Activated CD8-positive, alpha-beta memory T cell treated with anti-CD3 and anti-CD28 coated beads for 36 hours (primary cell): ENCODE results near the gene ROR2. TPM values are rescaled to one million over a fixed set of nuclear protein-coding genes. Genes with fewer than 3 reads are reported as not detected.

Source experiments
- CTCF ChIA-PET: fragments of 350-600 bp; sonication (Branson Sonifier 250); formaldehyde crosslinking; loops from one replicate; lab custom pipeline; 2021; ENCODE audit warnings: antibody characterized with exemption; lab: Charles Lee
- POLR2A ChIA-PET: fragments of 350-600 bp; sonication (Branson Sonifier 250); formaldehyde crosslinking; loops from one replicate; lab custom pipeline; 2021; ENCODE audit warnings: antibody characterized with exemption; lab: Charles Lee
- total RNA-seq, 2 experiments: library from RNA; stranded (reverse); gene quantifications; one replicate each; pipeline ENCODE4 v1.2.3, GENCODE V29; 2021

ROR2 gene
- total RNA-seq, 2 experiments from 2014 or later: not detected

DNA sequence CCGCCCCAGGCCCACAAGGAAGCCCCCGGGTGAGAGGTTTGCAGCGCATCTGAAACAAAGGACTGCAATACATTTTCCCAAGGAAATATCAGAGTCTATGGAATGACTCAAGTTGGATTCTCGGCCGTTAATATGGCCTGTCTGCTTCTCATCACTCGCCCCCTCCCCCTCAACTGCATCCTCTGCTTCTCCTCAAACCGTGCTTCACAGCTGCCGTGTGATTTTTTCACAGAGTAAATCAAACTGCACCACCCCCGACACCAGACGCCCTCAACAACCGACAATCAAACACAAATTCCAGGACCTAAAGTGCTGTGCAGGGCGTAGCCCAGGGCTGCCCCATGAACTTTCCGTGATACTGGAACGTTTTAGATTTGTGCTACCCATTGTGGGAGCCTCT lies 176.9 kb downstream of the ROR2 start:
- POLR2A ChIA-PET: no interaction called here
- CTCF ChIA-PET: no interaction called here

DNA sequence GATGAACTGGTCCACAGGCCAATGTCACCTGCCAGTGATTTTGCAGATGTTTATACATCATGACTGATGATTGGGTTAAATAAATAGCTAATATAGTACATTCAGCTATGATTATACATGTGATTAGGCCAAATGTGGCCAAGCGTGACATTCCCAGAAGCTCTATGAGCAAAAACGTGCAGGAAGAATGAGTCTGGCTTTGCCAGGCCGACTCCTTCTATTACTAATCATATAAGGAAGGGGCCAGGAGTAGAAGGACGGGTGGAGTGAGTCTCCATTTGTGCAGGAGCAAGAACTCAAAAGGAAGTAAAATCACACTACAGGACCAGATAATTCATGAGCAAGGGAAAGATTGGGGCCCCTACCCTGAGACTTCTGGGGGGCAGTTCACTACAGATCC lies 178.2 kb downstream of the ROR2 start:
- ChIA-PET CTCF (interaction anchor here (1.0 kb wide), 1 partner anchor 10 kb away, joined by 3 read pairs; no protein-coding TSS in a partner anchor), POLR2A (no interaction called here)

DNA sequence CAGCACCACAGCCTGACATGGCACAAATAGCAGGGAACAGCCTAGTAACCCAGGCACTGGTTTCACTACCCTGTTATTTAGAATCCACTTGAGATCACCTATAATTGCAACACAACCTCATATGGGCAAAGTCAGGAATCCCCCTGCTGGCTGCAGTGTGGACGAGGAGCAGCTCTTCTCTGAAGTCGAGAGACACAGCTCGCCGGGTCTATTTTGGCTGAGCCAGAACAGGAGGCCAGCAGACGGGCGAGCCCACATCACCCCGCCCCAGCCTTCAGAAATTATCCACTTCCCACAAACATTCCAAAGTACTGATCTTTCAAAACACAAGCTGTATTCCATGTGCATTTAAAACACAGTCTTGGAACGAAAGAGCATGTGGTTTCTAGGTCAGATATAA lies 179.0 kb downstream of the ROR2 start:
- POLR2A ChIA-PET: no interaction called here
- CTCF ChIA-PET: interaction anchor here (0.7 to 1.0 kb wide), 2 partner anchors 11 kb away, joined by 3 read pairs; no protein-coding TSS in a partner anchor

DNA sequence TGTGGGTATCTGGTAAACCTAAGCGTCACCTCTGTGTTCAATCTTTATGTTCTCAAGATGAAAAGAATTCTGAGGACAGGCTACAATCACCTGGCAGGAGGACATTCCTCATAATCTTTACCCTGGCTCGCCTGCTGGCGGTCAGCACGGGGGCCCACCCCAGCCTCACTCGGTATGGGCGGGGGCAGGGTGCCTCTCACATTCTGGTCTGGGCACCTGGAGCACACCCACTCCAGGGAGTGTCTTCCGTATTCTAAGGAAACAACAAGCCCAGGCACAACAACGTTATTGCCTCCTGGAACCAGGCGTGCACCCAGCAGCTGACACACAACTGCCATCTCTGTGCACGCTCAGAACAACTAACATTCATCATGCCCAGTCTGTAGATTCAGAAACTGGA lies 179.8 kb downstream of the ROR2 start:
- CTCF ChIA-PET: no interaction called here
- POLR2A ChIA-PET: no interaction called here

DNA sequence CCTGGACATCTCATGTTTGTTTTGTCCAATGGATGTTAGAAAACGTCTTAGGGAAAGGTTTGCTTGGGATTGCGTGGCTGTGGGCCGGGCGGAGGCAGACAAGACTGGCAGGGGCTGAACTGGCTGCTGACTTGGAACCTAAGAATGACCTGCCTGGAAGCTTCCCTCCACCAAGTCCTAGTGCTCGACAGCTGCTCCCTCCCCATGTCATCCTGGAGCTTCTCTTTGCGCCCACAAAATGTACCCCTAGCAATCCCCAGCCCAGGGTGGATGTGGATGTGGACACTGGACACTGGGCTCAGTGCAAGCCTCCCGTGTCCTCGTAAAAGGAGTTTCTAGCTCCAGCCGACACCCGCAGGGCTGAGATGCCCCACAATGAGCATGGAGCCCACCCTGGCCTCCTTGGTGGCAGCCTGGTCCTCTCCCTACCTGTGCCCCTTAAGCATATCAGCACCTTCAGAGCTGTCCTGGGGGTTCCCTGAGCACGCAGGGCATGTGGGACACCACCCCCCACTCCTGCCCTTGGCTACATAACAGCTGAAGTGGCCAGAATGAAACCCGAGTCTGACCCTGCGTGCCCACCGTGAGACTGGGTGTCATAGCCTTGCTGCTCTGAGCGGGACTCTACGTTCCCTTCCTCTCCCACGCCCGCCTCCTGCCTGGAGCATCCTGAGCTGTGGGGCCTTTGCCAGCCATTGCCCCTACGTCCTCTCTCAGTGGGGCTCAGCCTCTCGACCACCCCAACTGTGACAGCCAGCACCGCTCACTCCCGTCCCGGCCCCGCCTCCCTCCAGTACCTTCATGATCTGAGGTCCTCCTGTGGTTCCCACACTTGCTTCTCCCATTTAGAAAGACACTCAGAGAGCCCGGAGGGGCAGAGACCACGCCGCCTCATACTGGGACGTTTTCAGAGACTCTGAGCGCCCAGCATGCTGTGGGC lies 180.8 kb downstream of the ROR2 start:
- CTCF ChIA-PET: no interaction called here
- POLR2A ChIA-PET: no interaction called here

DNA sequence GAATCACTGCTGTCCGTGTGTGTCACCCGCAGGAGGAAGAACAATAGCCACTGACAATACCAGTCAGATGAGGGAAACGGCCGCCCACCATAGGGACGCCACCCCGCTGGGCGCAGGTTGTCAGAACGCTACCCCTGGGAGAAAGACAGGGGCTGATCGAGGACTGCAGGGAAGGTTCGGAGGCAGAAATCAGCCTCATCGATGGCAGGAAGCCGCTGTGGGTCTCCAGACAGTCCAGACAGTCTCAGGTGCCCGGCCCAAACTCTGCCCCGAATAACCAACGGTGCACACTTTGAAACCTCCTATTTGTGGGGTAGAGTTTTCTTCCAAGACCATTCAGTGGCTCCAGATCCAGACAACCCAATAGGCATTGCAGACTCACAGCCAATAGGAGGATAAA lies 181.5 kb downstream of the ROR2 start:
- CTCF ChIA-PET: no interaction called here
- POLR2A ChIA-PET: no interaction called here

DNA sequence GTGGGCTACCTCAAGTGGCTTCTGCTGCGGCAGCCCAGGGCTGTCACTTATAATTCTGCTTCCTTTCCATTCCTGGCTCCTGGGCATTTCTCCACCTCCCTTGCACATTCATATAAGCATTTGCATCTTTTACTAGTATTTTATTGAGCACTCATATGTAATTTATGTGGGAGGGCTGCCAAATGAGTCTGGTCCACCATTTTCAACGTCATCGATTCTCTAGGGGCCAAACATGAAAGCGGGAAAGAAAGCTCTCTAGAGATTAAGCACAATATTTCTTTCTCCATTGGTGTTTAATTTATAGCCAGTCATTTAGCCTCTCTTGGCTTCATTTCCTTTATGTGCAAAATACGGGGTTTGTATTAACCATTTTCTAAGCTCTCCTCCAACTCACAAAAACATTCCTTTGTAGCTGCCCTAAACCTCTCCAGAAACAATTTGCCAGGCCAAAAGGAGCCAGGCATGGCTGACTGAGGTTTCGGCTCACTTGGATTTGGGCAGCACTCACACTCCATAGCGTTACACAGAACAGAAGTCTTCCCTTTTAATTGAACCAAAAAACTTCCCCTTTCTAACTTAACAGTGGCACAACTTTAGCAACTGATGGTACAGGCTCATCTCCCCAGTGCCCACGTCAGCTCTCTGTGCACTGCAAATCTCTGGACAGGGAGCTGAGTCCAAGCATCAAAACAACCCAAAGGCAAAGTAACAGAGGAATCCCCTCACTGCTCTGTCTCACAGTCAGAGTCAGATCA lies 183.5 kb downstream of the ROR2 start:
- POLR2A ChIA-PET: no interaction called here

DNA sequence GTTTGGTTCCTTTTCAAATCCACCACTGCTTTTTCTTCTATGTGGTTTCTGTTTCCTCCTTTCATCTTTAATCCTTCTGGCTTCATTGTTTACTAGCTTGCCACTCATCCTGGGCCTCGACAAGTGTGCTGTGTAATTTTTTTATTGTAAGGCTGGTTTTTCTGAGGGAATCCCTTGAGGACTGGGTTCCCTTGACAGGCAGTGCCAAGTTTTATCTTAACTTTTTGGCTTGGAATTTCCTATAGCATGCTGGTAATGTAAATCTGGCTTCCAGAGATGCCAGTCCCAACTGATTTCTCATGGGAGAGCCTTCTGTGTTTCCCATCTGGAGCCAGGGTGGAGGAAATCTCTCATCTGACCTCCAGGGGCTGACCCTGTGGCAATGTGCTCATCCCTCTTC lies 184.7 kb downstream of the ROR2 start:
- ChIA-PET CTCF (interaction anchor here (1.1 kb wide), 1 partner anchor 10 kb away, joined by 4 read pairs; no protein-coding TSS in a partner anchor), POLR2A (no interaction called here)

More for the DNA sequence above, 183.5 kb downstream of the ROR2 start:
- CTCF ChIA-PET: no interaction called here

DNA sequence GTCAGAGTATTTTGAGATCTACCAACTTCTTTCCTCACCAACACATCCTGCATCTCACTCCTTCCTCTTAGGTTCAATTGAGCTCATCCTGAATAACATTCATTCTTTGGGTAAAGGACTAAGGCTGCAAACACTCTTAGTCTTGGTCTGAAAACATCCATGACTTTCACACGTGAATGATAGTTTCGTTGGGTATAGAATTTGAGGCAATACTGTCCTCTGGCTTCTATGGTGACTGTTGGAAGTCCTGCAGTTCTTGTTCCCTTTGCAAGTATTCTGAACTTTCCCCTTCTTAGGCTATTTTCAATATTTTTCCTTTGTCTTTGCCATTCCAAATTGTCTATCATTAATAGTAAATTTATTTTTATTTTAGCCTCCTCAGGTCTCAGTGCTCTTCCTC lies 185.4 kb downstream of the ROR2 start:
- POLR2A ChIA-PET: no interaction called here
- CTCF ChIA-PET: interaction anchor here (1.1 kb wide), 1 partner anchor 11 kb away, joined by 4 read pairs; no protein-coding TSS in a partner anchor

DNA sequence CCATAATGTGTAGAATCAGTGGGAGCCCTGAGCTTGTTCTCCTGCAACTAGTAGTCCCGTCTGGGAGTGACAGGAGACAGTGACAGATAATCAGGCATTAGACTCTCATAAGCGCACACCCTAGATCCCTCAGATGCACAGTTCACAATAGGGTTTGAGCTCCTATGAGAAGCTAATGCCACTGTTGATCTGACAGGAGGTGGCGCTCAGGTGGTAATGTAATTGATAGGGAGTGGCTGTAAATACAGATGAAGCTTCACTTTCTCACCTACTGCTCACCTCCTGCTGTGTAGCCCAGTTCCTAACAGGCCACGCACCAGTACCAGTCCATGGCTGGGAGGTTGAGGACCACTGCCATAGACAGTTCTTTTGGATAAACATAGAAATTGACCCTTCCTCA lies 188.7 kb downstream of the ROR2 start:
- CTCF ChIA-PET: no interaction called here
- POLR2A ChIA-PET: interaction anchor here (0.5 kb wide), 1 partner anchor 65 kb away, joined by 6 read pairs; no protein-coding TSS in a partner anchor

DNA sequence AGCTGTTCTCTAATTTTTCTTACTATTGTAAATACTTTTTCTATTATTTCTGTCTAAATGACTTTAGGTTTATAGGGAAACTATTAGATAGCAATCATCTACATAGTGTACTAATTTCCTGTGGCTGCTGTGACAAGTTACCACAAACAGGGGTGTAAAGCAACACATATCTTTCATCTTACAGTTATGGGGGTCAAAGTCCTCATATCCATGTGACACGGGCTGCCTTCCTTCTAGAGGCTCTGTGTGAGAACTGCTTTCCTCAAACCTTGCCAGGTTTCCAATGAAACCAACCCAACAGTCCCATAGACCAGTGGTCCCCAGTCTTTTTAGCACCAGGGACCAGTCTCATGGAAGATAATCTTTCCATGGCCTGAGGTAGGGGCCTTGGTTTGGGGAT lies 189.1 kb downstream of the ROR2 start:
- ChIA-PET POLR2A (interaction anchor here (0.5 kb wide), 1 partner anchor 65 kb away, joined by 6 read pairs; no protein-coding TSS in a partner anchor), CTCF (interaction anchor here (0.7 kb wide), 1 partner anchor 846 kb away, joined by 3 read pairs; no protein-coding TSS in a partner anchor)

DNA sequence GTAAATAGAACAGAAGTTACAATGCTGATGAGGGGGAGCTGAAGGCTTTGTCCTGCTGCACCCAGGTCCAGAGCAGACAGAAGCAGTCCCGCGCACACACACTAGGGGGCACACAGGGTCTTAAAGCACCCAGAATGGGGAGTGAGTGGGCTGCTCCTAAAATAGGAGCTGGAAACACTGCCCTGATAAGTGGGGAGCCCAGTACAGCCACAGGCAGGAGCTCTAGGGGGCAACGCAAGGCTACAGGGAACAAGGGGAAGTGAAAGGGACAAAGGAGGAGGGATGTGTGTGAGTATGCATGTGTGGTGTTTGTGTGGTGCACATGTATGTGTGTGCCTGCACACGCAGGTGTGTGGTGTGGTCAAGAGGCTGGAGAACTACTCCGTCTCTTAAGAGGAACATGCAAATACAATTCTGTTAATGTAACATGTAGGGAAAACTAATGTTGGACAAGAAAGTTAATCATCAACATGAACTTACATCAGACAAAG lies 191.5 kb downstream of the ROR2 start:
- ChIA-PET POLR2A (no interaction called here), CTCF (no interaction called here)

DNA sequence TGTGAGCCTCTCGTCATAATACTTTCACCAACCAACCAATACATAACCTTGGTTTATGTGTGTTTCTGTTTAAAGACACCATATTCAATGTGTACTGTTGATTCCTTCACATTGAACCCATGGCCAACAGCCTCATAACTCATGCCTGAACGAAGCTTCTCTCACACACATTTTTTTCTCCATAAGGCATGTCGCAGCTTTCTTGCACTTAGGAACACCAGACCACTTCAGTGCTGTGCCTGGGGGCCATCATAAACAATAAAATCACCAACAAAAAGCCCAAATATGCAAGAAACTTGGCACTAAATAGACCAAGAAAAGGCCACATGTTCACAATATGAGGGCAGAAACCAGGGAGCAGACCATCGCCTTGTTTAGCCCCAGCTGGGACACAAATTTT lies 192.2 kb downstream of the ROR2 start:
- POLR2A ChIA-PET: no interaction called here
- CTCF ChIA-PET: no interaction called here

DNA sequence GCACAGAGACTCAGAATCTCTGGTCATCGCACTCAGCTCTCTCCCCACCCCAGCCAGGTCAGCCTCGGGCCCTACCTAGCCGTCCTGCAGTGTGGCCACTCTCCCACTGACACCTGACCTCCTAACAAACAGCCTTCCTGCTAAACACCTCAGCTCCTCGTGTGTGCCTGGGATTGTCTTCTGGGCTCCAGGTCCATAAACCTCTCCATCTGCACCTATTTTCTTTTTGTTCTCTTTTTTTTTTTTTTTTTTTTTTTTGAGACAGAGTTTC lies 193.6 kb downstream of the ROR2 start:
- CTCF ChIA-PET: no interaction called here

DNA sequence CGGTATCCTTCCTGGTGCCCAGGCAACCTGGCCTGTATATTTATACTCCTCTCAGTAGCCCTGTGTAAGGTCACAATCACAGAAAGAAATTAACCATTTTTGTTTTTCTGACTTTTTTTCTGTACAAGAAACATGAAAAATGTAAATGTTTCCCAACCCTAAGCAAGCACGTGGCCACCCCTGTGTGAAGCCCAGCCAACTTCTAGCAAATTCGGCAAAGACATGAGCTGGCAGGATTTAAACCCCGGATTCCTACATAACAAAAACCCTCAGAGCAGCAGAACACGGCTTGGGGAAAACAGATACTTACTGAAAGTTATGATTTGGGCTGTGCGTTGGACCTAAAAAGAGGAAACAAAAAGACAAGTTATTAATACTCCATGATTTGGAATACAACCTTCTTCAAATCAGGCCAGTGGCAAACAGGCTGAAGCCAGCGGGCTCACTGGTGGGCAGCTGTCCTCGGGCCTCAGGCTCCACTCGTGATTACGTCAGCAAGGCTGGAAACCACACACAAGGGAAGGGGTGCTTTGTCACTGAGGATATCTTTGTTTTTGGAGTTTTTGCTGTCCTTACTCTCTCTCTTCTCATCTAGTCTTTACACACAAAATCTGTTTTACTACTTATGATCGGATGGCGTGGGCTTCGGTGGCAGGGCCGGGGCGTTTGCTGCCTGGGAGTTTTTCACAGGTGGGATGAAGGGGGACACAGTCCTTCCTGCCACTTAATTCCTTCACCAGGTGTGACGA lies 194.1 kb downstream of the ROR2 start:
- ChIA-PET POLR2A (no interaction called here), CTCF (interaction anchor here (0.6 kb wide), 1 partner anchor 805 kb away, joined by 3 read pairs; no protein-coding TSS in a partner anchor)

More for the DNA sequence above, 193.6 kb downstream of the ROR2 start:
- POLR2A ChIA-PET: no interaction called here

DNA sequence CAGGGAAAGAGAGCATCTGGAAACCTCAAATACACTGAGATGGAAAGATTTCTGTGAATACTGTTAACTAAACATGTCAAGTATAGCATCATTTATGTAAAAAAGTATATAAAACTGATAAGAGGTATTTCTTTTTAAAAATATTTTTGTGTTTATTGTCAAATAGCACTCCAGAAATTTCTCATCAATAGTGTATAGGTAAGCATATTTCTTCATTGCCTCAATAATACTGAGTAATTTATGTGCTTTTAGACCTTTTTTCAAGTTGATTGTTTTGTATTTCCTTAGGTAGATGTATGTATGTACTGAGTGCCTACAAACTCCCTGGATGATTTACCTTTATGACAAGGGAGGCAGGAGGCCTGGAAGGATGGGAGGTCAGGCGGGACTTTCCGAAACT lies 196.3 kb downstream of the ROR2 start:
- CTCF ChIA-PET: no interaction called here

DNA sequence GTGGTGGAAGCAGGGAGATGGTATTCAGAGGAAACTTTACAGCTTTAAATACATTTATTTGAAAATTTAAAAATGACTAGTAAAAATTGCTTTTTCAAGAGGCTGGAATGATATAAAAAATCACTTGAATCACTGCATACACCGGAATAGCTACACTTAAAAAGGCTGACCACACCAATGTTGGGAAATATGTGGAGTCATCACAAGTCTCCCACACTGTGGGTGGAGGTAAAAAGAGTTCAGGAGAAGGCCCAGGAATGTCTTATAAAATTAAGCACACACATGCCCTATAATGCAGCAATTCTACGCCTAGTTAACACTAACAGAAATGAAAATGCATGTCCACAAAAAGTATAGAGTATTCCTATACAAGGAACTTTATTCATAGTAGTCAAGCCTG lies 198.1 kb downstream of the ROR2 start:
- ChIA-PET CTCF (no interaction called here), POLR2A (no interaction called here)

More for the DNA sequence above, 196.3 kb downstream of the ROR2 start:
- POLR2A ChIA-PET: no interaction called here

DNA sequence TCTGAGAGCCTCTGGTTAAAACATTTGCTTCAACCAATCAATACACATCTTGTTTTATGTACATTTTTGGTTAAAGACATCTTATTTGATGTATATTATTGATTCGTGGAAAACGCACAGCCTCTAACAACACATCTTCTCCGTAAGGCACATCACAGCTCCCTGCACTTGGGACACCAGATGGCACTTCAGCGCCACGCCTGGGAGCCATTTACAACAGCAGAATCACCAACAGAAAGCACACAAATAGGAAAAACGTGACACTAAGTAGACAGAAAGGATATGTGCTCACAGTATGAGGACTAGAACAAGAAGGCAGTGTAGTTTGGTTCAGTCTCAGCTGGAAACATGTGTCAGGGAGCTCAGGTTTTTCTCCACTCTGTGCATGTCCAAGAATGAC lies 199.7 kb downstream of the ROR2 start:
- ChIA-PET POLR2A (no interaction called here), CTCF (no interaction called here)

DNA sequence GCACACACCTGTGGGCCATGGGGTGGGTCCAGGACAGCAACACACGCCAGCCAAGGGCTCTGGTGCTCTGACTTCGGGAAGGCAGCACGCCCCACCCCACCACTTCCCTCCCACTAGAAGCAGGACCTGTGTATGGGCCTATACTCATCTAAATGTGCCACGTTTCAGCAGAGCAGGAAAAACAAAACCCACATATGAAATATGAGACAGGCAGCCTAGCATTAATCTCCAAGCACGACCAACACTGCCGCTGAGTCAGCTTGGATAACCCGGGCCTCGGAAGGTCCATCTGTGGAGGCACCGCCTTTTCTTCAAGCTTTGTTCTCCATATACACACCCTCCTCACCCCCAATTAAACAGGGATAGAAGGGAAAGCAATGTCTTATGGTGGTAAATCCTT lies 203.1 kb downstream of the ROR2 start:
- CTCF ChIA-PET: interaction anchor here (1.6 kb wide), 1 partner anchor 12 kb away, joined by 4 read pairs; no protein-coding TSS in a partner anchor

More for the DNA sequence above, 203.1 kb downstream of the ROR2 start:
- POLR2A ChIA-PET: no interaction called here
